Glomerular endothelial cell (primary cell): ENCODE results near the gene MSLN. TPM values are rescaled to one million over a fixed set of nuclear protein-coding genes. Genes with fewer than 3 reads are reported as not detected.
A peak's percentile ranks its signal among the peaks of the same experiment; 100 is the strongest.

Experiments
- DNase-seq: peaks from one replicate; pipeline ENCODE4 v3.0.0-alpha.2; 2011; ENCODE audit warnings: low read depth, low spot score; ENCODE audit errors: extremely low read depth
- total RNA-seq: library from RNA; depleted of rRNA; stranded (reverse); fragments of >200 nt; gene quantifications from 2 replicates; pipeline ENCODE4 v1.2.3, GENCODE V29; 2015

Gene MSLN
- total RNA-seq, 1 donor from 2014 or later = 2.1 TPM

DNA sequence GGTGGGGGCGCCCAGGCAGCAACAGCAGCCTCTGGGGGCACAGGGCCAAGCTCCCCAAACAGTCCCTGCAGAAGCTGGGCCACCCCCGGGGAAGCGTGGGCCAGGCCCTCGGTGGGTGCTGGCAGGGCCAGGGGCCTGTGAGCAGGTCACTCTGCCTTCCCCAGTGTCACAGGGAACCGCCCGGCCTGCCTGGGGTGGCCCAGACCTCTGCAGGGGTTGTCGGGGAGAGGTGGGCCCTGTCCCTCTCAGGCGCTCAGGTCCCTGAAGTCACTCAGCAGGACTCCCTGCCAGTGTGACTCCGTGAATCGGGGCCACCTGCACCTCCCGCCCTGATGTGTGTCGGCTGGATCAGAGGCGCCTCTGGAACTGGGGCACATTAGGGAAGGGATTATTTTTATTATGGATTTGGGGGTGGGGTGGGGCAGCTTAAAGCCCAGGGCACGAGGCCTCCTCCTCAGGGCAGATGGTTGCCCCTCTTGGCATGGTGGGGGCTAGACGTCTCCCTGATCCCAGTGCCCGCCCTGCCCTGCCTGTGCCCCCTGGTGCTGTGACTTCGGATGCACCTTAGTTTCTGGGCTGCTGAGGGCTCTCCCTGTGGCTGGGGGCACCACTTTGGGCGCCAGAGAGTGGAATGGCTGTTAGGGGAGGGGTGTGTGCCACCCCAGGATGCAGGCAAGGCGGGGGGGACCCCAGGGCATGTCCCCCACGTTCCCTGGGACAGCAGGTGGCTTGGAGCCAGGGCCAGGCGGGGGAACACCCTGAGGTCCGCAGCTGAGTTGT lies 41.2 kb downstream of the MSLN start:
- no peak for DNase-seq

DNA sequence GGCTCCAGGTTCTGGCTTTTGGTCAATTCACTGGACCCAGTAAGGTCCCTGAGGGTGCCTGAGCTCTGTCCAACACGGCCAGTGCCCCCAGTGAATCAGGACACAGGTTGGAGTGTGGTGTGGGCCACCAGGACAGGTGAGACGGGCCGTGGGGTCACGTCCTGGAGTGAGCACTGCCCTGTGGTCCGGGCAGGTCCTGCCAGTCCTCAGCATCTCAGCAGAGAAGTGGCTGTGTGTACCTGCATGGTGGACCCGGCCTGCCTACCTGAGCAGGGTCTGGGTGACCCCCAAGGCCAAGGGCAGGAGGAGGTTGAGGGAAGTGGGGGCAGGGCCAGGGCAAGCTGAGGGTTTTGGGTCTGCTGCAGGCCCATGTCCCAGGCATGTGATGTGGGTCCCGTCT lies 41.9 kb downstream of the MSLN start:
- no peak for DNase-seq

DNA sequence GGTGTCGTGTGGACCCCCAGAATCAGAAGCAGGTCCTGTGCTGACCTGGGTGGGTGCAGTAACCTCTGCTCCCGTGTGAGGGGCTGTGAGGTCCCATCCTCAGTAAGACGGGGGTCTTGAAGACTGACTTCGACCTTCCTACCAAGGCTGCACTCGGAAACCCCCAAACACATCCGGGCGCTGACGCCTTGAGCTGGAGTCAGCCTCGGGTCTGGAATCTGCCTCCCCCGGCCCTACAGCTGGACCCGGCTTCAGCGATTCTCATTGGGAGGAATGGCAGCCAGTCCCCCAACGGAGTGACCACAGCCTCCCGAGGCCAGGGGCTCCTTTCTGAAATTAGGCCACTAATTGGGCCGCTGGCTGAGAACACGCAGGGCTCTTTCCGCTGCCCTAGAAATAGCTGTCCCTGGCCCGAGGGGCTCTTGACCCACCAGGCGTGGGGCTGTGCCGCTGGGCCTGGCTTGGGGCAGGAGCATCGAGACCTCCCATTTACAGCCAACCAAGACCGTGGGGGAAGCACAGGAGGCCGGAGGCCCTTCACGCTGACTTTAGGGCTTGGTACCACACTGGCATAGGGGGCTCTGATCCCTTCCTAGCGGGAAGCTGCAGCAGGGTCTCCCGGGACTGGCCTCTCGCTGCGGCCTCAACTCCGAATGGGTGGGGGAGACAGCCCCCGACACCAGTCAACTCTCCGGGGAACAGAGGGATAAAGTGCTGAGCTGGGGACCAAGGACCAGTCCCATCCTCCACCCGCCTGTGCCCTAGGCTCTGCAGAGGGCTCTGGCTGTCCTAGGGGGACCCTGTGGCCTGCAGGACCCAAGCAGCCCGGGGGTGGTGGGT lies 42.6 kb downstream of the MSLN start:
- DNase-seq = no peak

DNA sequence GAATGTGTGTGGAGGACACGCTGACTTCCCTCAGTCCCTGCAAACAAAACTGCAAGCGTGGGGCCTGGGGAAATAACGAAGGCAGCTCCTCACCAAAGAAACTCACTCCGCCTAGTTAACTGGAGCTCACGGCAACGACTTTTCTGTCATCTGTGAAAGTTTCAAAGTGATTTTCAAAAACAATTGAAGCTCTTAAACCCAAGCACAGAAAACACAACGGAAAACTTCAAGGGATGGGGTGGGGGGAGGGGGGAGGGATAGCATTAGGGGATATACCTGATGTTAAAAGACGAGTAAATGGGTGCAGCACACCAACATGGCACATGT lies 43.2 kb downstream of the MSLN start:
- no peak for DNase-seq

DNA sequence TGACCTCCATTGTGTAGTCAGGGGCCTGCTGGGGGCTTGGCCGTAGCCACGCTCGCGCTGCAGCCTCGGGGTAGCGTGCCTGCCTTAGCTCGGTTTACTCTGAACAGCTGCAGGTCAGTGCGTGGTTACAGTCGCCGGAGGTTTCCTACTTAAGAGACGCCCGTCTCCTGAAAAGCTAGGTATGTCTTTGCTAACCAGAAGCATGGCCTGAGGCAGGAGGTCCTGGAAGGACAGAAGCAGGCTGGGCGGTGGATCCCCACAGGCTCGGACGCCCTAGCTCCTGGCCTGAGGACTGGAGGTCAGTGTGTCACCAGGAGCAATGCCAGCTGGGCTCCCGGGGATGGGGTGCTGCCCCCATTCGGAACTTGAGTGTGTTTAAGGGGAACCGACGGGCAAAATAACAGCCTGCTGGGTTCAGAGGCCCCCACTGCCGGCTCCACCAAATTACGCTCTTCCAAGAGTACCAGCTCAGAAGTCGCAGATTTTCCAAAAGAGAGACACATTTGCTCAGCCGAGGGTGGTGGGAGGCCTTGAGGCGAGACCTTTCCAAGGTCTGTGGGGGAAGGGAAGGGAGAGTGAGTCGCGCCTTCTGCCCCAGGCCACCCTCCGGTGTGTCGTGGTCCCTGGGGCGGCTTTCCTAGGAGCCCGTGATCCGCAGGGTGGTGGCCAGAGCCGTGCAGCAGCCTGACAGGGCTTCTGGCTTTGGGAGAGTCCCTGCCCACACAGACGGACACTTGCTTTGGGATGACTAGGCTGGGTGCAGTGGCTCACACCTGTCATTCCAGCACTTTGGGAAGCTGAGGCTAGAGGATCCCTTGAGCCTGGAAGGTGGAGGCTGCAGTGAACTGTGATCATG lies 43.9 kb downstream of the MSLN start:
- no peak for DNase-seq

DNA sequence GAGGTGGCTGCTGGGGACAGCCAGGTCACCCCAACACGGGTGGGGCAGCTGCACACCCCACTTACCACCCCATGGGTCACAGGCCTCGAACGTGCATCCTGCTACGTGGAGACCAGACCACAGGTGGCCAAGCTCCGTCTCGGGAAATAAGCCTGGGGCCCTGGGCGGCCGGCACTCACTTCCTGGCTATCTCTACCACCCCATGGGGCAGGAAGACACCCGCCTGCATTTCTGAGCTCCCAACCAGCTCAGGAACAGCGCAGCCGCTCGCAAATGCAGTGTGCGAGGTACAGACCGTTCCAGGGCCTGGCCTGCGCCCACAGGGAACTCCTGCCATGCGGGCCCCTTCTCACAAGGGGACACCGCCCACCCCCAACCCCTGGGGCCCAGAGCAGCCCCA lies 44.9 kb downstream of the MSLN start:
- DNase-seq = no peak

DNA sequence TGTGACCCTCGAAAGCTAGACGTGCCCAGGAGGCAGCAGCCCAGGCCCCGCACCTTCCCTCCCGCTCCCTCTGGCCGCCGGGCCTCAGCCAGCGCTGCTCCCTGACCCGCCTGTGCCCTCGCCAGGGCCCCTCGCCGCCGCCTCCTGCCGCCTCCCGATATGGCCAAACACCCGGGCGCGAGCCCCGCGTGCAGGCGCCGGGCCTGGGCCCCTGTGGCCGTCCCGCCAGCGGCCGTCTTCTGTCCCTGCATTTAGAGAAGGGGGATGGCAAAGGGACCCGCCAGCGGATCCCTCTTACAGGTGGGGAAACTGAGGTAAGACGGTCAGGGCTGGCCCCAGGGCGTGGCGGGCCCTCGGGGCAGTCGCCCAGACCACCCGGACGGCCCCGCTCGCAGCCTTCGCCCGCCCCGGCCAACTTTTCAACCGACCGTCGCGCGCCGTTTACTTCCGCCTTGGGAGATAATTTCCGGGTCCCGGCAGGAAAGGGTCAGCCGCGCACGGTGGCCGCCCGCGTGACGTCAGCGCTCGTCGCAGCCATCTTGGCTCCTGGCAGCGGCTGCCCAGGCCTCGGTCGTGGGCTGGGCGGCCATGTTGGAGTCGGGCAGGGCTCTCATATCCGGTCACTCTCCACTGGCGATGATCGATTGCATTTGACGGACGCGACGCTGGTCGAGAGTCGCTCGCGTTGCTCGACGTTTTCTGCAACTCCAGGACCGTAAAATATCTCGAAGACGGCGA lies 47.0 kb downstream of the MSLN start:
- DNase-seq = peak; percentile 18

DNA sequence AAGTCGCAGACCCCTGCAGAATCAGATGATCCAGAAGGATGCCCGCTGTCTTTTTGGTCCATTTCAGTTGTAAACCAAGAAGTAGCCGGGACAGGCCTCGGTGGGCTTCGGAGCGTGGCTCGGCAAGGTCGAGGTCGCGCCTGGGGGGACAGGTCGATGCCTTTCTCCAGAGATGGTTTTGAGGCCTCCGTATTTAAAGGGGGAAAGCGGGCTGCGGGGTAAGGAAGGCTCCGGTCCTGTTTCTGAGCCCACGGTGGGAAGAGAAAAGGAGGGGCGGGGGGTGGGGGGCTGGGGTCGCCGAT lies 47.5 kb downstream of the MSLN start:
- DNase-seq = no peak

DNA sequence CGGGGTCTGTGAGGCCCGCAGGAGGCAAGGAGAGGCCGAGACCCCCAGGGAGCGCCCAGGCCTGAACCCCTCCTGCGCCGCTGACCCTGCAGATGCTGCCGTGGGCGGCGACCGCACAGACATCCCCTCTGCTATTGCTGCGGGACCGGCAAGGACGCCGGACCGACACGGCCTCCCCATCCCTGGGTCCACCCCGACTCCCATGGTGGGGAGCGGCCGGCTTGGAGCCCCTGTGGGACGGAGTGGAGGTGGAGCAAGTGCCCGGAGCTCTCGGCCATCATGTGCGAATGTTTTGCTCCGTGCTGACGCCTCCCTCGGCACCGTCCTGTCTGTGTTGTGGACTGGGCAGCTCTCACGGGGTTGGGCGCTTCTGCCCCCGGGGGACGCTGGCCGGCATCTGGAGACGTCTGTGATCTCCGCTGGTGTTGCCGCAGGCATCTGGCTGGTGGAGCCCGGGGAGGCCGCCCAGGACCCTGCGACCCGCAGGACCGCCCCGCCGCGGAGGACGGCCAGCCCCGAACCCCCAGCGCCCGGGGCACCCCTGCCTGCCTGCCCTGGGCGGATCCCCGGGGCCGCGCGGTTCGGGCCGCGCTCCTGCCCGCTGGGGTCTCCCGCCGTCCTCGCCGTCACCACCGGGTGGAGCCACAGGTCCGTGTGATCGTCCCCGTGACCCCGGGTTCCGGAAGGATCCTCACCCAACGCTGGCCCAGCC lies 52.8 kb downstream of the MSLN start:
- DNase-seq = no peak

DNA sequence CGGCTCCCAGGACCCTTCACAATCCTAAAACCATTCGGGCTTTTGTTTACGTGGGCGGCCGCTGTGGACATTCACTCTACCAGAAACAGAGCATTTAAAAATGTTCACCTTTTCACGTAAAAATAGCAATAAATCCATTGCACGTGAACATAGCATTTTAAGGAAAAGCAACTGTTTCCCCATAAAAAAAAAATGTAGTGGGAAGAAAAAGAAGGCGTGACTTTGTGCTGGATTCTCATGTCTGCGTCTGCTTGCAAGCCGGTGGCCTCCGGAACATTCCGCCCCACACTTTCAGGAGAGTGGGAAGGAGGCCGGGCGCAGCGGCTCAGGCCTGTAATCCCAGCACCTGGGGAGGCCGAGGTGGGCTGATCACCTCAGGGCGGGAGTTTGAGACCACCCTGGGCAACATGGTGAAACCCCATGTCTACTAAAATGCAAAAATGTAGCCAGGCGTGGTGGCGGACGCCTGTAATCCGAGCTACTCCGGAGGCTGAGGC lies 53.4 kb downstream of the MSLN start:
- DNase-seq = no peak

DNA sequence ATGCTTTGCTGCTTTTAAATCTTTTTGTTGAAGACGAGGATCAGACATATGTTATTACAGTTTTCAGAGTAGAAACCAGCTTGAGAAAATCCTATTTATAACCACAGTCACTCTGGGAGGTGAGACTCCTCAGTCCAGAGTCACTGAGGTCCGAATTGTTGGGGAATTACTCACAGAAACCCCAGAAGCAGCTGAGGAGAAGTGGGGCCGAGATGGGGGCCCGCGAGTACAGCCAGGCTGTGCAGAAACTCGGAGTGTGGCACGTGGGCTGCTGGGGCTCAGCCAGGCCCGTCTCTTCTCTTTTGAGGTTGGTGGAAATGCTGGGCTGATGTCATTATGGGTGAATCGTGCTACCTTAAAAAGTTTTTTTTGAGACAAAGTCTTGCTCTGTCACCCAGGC lies 54.4 kb downstream of the MSLN start:
- DNase-seq = no peak

DNA sequence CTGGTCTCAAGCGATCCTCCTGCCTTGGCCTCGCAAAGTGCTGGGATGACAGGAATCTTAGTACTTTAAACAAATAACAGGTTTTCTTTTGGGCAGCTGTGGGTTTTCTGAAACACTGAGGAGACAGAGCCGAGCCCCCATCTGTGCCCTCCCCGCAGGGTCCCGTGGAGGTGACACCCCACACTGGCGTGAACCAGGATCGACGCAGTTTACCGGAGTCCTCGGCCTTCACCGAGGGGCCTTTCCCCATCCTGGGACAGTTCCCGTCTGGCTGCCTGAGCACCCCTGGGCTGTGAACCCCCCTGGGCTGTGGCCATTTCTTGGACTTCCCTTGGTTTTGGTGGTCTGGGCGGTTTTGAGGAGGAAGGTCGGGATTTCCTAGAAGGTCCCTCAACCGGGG lies 55.3 kb downstream of the MSLN start:
- DNase-seq = no peak

DNA sequence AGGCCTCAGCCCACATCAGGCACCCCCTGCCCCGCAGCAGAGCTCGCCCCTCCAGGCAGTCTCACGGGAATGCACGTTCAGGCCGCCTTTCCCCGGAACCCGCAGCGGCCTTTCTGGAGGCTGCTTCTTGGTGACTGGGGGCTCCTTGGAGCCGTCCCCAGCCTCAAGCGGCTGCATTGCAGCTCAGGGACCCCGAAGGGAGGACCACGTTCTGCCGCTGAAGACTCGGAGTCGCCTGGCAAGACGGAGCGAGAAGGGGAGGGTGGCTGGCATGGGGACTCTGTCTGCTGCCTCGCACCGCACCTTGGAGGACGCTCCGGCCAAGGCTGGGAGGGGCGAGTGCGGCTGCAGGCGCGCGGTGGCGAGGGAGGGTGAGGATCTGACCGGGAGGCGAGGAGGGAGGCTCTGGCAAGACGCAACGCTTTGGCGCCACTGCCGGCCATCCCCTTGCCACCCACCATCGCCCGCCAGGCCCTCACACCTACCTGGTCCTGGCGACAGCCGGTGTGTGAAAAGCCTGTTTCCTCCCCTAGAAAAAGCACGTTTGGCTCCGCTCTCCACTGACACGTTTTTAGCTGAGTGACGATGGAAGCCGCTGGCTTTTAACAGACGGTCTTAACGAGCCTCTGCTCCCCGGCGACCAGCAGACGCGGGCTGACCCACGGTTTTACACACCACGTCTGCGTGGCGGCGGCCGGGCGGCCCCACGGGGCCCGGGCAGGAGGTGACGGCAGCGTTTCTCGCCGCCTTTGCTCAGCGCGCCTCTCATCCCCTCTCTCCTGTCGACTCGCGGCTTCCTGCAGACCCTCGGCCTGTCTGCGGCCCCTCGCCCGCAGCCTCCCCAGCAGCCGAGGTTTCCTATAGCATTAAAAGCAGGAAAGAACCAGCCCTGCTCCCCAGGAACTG lies 56.7 kb downstream of the MSLN start:
- no peak for DNase-seq

DNA sequence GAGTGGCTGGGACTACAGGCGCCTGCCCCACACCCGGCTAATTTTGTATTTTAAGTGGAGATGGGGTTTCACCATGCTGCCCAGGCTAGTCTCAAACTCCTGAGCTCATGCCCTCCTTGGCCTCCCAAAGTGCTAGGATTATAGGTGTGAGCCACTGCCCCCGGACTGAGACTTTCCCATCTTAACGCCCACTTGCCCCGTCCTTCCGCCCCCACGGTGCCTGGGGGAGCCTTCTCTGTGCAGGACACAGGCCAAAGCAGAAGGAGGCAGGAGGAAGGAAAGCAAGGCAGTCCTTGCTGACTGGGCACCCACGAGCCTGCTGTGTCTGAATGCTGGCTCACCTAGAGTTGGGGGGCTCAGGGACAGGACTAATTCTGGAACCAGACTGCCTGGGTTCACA lies 57.6 kb downstream of the MSLN start:
- no peak for DNase-seq

Other genes with a start within 250 kb of the MSLN start
- 57.0 and 72.5 TPM in 2 replicates for gene CAPN15, start 233.0 kb upstream of the MSLN start, total RNA-seq
- not detected in 2 replicates for gene PRR35, start 200.3 kb upstream of the MSLN start, total RNA-seq
- gene NHLRC4, start 193.7 kb upstream of the MSLN start, total RNA-seq = 2.7 and 3.3 TPM in 2 replicates
- 34.6 and 69.5 TPM in 2 replicates for gene PIGQ, start 190.8 kb upstream of the MSLN start, total RNA-seq
- 17.6 and 25.1 TPM in 2 replicates for gene RAB40C, start 170.7 kb upstream of the MSLN start, total RNA-seq
- 0.06 TPM in 1 of 2 replicates, not detected in the other for gene WFIKKN1, start 129.7 kb upstream of the MSLN start, total RNA-seq
- gene METTL26, start 124.4 kb upstream of the MSLN start, total RNA-seq = 163 and 315 TPM in 2 replicates
- gene MCRIP2, start 118.9 kb upstream of the MSLN start, total RNA-seq = 24.1 and 25.7 TPM in 2 replicates
- 17.4 and 21.2 TPM in 2 replicates for gene WDR90, start 111.4 kb upstream of the MSLN start, total RNA-seq
- 48.3 and 78.9 TPM in 2 replicates for gene RHOT2, start 92.6 kb upstream of the MSLN start, total RNA-seq
- gene RHBDL1, start 85.1 kb upstream of the MSLN start, total RNA-seq = 0.34 and 1.6 TPM in 2 replicates
- gene STUB1, start 80.3 kb upstream of the MSLN start, total RNA-seq = 159 and 240 TPM in 2 replicates
- 60.4 and 70.8 TPM in 2 replicates for gene JMJD8, start 76.4 kb upstream of the MSLN start, total RNA-seq
- 9.9 and 12.5 TPM in 2 replicates for gene WDR24, start 70.3 kb upstream of the MSLN start, total RNA-seq
- gene FBXL16, start 54.9 kb upstream of the MSLN start, total RNA-seq = 1.6 TPM in 2 replicates
- gene METRN, start 45.6 kb upstream of the MSLN start, total RNA-seq = 54.4 and 134 TPM in 2 replicates
- gene ANTKMT, start 39.6 kb upstream of the MSLN start, total RNA-seq = 45.4 and 53.0 TPM in 2 replicates
- gene CCDC78, start 34.3 kb upstream of the MSLN start, total RNA-seq = 0.41 and 3.9 TPM in 2 replicates
- gene HAGHL, start 33.6 kb upstream of the MSLN start, total RNA-seq = 8.2 and 12.8 TPM in 2 replicates
- 33.7 and 34.3 TPM in 2 replicates for gene CIAO3, start 19.7 kb upstream of the MSLN start, total RNA-seq
- gene RPUSD1, start 27.6 kb downstream of the MSLN start, total RNA-seq = 35.9 and 42.1 TPM in 2 replicates
- 7.3 and 24.3 TPM in 2 replicates for gene CHTF18, start 27.9 kb downstream of the MSLN start, total RNA-seq
- gene GNG13, start 40.0 kb downstream of the MSLN start, total RNA-seq = not detected in 2 replicates
- 25.2 and 36.6 TPM in 2 replicates for gene LMF1, start 210.2 kb downstream of the MSLN start, total RNA-seq
- 0.06 and 0.19 TPM in 2 replicates for gene SOX8, start 221.0 kb downstream of the MSLN start, total RNA-seq